GM19438 (cell line): ENCODE measurements around the gene AREL1.

Experiments
- ATAC-seq: cut with Tn5 transposase; IDR thresholded peaks from one replicate; pipeline ENCODE4 v1.9.1; 2021; ENCODE audit warnings: low read depth; ENCODE audit not compliant: unreplicated experiment

The AREL1 gene

GRCh38 chr14:74641601-74642391 lies 71.1 kb downstream of the AREL1 start:
- no peak for ATAC-seq

GRCh38 chr14:74638966-74639365 lies 73.9 kb downstream of the AREL1 start:
- ATAC-seq, result no peak

GRCh38 chr14:74638066-74638465 lies 74.8 kb downstream of the AREL1 start:
- no peak for ATAC-seq

GRCh38 chr14:74637178-74637550 lies 75.7 kb downstream of the AREL1 start:
- ATAC-seq, result no peak

GRCh38 chr14:74636424-74637177 lies 76.3 kb downstream of the AREL1 start:
- no peak for ATAC-seq

- no peak for ATAC-seq
Measured at GRCh38 chr14:74635847-74636246, 77.0 kb downstream of the AREL1 start.

- no peak for ATAC-seq
Measured at GRCh38 chr14:74634964-74635363, 77.9 kb downstream of the AREL1 start.

- no peak for ATAC-seq
Measured at GRCh38 chr14:74634481-74634880, 78.4 kb downstream of the AREL1 start.

GRCh38 chr14:74630881-74631690 lies 81.8 kb downstream of the AREL1 start:
- no peak for ATAC-seq

GRCh38 chr14:74628418-74628817 lies 84.5 kb downstream of the AREL1 start:
- ATAC-seq, result no peak

- no peak for ATAC-seq
Measured at GRCh38 chr14:74627076-74627475, 85.8 kb downstream of the AREL1 start.

- no peak for ATAC-seq
Measured at GRCh38 chr14:74622257-74622656, 90.6 kb downstream of the AREL1 start.

GRCh38 chr14:74621556-74621955 lies 91.3 kb downstream of the AREL1 start:
- no peak for ATAC-seq

GRCh38 chr14:74620923-74621322 lies 92.0 kb downstream of the AREL1 start:
- no peak for ATAC-seq

- ATAC-seq, result no peak
Measured at GRCh38 chr14:74620497-74620921, 92.4 kb downstream of the AREL1 start.

- ATAC-seq, result no peak
Measured at GRCh38 chr14:74619672-74620131, 93.2 kb downstream of the AREL1 start.

GRCh38 chr14:74618078-74618952 lies 94.6 kb downstream of the AREL1 start:
- ATAC-seq, result no peak

GRCh38 chr14:74616996-74617700 lies 95.7 kb downstream of the AREL1 start:
- ATAC-seq, result no peak

- ATAC-seq, result no peak
Measured at GRCh38 chr14:74616507-74616906, 96.4 kb downstream of the AREL1 start.
